GM18502 (cell line): ENCODE measurements around the gene EFNA5.

Source experiments
- ATAC-seq: cut with Tn5 transposase; IDR thresholded peaks from one replicate; pipeline ENCODE4 v1.9.1; 2021; ENCODE audit warnings: mild to moderate bottlenecking; ENCODE audit not compliant: unreplicated experiment, poor library complexity

The EFNA5 gene

DNA sequence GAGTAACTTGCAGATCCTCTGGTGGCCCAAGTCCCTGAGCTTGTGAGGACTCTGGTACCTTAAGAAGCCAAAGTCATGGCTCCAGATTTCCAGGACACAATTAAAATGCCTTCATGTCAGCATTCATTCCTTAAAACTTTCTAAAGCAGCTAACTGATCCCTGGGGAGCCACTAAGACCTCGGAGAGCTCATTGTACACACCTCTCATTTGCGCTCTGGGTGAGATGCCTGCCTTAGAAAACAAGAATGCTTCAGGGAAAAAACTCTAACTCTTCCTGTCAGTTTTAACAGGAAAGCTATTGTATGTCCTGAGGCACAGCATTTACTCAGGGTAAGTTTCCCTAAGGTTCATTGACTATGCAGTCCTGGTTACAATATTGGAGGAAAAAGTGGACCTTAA lies 285.0 kb downstream of the EFNA5 start:
- no peak for ATAC-seq

DNA sequence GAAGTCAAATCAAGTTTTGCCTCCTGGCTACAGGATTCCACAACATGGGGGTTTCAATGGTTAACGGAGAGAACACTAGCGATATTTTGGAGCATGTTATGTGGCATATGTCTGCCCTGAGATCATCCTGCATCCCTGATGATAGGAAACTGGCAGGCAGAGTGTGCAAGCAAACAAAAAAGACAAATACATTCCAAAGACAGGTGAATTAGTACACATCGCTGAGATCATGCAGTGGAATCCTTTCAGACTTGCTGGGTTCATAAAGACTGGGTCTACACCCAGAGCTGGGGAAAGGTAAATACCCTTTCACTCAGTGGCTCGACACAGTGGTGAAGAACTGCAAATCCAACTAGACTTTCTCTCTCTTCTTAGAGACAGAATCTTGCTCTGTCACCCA lies 286.5 kb downstream of the EFNA5 start:
- no peak for ATAC-seq

DNA sequence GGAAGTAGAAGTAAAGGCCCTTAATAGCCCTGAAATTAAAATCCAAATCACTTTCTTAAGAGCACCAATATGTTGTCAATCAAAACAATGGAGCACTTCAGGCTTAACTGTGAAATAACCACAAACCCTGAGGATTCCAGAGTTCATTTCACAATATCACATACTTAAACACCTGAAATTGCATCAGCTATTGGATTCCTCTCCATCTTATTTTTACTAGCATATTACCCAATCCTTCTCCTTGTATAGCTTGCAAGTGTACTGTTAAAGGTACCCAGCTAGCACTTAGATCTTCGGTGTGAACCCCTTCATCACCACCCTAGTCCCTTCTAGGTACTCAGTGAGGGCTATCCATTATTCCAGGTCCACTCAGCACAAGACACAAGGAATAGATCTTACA lies 287.3 kb downstream of the EFNA5 start:
- no peak for ATAC-seq

DNA sequence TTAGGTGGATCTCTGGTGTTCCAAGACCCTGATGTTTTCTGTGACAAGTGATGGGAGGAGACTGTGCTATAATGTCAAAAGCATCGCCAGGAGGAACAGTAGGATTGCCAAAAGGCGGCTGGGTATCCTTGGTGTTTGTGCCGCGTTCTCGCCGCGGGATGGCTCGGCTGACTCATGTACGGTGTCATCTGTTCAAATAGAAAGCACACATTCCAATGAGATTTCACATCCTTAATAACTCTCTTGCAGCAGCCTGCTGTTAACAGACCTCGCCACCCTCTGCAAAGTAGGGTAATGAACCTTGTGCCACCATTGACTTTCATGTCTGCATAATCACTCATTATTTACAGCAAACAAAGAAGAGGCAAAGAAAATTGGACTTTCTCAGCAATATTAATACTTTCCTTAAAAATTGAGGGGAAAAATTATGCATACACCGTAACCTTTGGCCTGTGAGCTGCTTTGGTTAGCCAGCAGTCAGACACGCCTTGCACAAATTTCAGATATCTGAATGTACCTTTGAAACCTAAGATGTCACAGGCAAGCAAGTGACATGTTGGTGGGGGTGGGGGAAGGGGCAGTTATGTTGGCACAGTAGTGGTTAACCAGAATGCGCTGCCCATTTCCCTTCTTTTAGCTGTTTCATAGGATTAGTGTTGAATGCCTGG lies 289.4 kb downstream of the EFNA5 start:
- no peak for ATAC-seq

DNA sequence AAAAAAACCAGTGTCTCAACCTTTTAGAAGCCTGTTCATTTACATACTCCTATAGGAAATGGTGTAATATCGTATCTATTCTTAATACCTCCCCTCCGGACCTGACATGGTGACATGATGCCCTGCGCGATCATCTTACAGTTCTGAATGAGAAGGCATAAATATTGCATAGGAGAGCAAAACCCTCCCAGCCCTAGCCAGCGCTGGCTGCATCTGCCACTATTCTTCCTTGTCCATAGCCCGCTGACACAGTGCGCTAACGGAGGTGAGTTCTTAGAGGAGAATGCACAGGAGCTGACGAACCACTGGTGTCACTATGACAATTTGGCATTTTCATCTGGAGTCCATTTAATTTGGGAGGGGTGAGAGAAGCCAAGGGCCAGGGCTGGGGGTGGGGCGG lies 290.1 kb downstream of the EFNA5 start:
- ATAC-seq: no peak

DNA sequence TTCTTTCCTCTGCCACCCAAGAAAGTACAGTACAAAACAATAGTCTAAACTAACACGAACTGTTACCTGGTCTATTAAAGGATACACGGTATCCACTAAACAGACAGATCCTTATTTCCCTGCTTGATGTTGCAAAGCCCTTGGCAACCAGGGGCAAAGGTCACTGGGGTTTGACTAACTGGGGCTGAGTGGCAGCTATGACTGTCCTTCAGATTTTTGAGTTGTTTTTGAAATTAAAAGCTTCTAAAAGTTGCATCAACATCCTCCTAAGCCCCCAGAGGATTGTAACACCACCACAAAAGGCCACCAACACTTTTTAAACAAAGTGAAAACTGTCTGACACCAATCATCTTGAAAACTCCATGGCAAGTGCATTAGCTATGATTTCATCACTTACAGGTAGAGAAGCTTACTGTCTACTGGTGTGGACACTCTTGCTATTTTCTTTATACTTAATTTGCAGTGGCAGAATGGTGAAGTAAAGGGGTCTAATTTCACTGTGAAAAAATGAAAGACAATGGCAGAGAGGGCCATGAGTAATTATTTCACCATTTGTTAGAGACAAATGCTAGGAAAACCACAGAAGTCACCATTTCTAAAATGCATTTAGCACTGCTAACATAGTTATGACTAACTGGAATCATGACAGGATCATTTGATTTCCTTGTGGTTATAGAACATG lies 292.4 kb downstream of the EFNA5 start:
- ATAC-seq: no peak

DNA sequence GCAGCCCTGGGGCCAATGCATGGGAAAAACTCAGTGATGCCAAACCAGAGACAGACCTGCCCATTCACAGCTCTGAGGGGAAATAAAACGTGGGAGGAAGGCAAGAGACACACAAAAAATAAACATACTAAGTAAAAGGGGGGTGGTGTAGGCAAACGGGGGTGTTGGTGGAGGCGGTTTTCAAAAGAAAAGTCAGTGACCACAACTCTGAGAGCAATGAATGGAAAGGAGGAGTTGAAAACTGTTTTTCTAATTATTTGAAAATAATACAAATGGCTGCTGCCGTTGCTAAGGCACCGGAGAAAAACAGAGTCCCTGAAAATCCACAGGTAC lies 293.5 kb downstream of the EFNA5 start:
- ATAC-seq: no peak

DNA sequence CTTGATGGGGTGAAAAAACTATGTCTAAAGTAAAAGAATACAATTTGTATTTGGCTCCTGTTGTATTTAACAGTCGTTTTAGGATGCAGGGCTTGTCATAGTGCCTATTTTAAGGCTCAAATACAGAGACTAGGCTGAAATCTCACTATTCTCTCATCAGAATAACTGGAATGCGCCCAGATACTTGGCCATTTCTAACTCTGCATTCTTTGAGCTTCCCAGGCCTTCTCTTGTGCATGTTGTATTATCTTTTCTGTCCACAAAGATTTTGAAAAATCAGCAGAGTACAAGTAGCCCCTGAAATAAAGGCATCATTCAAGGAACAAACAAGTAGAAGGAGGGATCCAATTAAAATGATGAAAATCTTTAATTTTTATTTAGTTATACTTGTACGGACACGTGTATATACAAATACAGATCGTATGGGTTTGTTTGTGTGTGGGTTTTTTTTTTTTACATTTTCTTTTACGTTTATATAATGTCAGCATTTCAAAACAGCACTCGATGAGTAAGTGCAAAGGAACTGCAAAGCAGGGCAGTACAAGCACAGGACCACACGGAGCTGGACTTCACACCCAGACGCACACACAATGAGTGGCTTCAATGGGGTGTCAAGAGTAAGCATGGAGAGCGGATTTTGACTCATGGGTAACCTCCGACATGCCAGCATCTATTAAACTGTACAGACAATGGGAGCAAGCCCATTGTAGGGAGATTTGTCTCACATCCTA lies 294.0 kb downstream of the EFNA5 start:
- no peak for ATAC-seq

DNA sequence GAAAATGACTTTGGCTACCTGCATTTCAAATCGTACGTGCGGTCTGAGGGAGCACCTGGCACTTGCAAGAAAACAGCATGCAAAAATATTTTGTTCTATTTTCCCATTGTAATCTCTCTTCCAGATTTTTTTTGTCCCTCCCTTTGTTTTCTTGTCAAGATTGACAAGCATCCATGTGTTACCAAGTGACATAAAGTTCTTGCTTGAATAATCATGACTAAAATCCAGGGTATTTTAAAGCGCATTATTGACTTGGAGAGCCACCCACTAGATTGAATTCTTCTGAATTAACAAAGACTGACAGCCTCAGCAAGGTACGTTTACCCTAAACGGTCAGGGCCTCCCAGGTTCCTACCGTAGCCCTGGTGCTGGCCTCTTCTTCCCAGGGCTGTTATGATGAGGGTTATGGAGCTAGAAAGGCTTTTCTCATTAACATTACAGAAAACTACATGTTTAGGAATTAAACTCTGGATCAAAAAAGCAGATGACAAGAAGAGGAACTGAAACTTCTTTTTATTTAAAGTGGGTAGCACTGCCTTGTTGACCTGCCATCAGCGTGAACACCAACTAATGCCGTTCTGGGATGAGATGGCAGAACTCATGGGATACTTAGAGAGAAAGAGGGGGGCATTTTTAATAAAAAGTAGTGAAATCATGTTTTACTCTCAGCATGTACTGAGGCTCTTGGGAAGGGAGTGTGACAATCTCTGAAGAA lies 297.0 kb downstream of the EFNA5 start:
- ATAC-seq: peak; percentile 70

DNA sequence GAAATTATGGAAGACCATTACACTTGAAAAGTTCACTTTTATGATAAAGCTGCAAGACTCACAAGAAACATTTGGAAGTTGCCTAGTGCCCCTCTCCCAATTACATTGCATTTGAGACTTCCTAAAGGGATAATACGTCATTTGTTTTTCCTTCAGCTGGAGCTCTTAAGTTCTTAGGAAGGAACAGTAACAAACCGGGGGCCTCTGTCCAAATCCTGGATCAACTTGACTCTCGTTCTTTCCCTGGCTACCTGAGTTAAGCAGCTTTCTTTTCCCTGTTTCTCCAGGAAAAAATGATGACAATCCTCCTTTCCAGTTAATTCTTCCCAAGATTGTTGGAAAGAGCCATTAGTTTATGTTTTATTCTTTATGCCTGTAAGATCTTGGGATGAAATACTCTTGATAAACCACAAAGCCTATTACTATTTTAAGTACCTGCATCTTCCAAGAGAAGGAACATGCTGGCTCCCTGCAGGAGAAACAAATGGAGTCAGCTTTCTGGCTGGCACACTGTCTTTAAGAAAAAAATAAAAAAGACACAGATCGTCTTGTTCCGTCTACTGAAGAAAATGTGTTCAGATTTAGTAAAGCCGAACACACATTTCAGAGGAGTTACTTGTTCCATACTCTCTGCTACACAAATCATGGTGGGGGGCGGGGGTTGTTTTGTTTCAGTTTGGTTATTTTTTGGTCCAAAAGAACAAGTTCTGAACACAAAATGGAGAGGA lies 297.9 kb downstream of the EFNA5 start:
- no peak for ATAC-seq

DNA sequence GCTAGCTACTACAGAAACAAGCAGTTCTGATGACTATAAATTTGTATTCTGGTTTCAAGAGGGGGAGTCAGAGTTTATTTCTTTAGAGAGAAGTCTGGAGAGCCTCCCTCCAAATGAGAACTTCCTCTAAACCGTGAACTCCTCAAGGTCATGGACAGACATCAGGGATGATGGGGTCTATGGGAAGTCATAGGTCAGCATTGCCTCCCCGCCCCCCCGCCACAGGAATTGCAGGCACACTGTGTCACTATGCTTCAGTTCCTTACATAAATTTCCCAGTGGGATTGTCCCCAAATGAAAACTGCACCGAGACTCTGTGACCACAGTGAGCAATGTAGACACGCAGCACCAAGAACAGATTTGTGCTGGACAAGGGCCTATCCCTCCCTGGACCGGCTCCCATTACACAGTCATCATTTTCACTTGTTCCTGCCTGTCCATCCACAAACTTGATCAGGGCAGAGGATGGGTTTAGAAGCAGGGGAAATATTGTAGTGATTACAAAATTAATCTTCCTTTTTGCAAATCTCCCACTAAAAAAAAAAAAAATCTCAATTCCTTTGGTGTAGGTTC lies 300.3 kb downstream of the EFNA5 start:
- no peak for ATAC-seq

DNA sequence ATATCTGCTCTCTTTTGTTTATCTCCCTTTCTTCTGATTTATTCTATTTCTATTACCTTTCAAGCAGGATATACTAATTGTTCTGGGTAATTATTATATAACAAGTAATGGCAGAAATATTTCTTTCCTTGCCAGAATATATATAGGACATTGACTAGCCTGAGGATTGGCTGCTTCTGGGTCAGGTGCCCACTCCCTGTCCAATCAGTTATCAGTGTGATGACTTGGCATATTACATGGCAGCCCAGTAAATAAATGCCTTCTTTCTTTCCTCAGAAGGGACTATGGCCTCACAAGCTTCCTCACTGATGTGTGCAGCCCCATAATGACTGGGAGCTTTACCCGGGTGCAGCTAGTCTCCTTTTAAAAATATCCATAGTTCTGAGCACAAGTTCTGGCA lies 301.1 kb downstream of the EFNA5 start:
- ATAC-seq: no peak

DNA sequence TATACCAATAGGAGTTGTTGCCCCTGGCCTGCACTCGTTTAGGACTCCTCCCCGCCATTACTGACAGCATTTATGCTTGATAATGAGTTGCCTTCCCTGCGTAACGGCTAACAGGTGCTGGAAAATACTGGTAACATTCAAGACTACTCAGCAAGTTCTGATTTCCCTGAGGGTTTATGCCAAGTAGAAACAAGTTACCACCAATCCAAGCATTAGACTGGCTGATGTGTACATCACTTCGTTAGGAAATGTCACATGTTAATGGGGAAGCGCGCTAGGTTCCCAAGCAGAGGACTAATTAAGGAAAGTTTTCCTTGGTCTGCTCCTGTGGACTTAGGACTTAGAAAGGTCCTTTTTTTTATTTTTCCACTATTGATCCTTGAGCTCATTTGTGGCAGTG lies 302.1 kb downstream of the EFNA5 start:
- no peak for ATAC-seq

DNA sequence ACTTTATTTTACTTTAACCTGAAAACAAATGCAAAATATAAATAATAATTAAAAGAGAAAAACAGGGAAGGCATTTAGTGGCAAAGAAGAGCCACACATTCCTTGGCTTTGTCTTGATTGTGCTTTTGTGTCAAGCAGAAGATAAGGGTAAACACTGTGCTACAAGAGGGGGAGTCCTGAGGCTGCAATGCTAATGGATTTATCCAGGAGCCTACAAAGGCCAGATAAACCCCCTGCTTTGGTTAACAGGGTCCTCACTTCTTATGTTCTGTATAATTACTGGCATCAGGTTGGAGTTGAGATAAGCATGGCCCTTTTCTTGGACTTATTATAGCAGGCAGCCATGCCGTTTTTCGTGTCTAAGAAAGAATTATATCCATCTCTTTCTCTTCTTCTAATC lies 302.8 kb downstream of the EFNA5 start:
- no peak for ATAC-seq

DNA sequence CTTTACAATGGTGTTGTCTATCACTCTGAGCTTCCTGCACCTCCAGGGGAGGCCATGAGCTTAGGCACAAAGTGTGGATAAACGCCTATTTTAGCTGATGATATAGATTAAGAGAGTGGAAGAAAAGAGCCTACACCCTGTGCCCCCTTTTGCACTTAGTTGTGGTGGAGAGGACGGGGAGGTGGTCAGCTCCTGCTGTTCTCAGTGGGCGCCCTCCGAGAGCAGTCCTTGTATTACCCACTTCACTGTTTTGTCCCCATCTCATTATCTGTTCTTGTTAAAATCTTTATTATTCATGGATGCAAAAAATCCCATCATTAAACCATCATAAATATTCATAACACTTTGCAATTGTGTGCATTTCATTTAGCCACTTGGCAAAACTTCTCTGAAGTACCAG lies 303.3 kb downstream of the EFNA5 start:
- no peak for ATAC-seq

DNA sequence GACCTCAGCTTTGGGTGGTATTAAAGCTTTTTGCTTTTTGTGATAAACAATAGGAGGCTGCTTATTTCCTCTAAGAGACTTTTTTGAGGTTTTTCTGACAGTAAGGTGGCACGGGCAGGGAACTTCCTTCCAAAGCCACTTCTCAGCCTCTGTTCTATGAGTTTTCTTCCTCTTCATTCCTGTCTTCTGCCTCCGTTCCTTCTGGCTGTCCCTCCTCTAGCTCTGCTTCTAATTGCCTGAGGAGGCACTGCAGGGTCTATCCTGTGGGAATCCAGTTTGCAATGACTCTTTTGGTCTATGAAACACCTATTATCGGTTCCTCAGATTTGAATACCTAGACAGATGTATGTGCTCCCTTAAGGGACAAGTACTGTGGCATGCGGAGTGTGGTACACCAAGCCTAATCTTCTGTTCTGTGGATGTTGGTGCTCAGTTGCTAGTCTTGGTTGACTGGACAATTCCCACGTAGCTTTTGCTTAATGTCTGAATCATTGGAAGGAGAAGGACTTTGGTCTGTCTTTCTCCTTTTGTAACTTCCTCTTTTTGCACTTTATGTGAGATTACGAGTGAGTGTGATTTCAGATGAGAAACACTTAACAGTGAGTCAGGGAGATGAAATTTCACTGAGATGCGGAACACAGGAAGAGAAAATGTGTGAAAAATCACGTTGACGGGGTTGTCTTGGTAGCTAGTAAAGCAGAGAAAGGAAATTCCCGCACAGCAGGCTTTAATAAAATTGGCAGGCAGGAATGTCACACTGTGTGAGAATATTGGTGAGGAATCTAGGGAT lies 305.2 kb downstream of the EFNA5 start:
- peak; percentile 73 for ATAC-seq

DNA sequence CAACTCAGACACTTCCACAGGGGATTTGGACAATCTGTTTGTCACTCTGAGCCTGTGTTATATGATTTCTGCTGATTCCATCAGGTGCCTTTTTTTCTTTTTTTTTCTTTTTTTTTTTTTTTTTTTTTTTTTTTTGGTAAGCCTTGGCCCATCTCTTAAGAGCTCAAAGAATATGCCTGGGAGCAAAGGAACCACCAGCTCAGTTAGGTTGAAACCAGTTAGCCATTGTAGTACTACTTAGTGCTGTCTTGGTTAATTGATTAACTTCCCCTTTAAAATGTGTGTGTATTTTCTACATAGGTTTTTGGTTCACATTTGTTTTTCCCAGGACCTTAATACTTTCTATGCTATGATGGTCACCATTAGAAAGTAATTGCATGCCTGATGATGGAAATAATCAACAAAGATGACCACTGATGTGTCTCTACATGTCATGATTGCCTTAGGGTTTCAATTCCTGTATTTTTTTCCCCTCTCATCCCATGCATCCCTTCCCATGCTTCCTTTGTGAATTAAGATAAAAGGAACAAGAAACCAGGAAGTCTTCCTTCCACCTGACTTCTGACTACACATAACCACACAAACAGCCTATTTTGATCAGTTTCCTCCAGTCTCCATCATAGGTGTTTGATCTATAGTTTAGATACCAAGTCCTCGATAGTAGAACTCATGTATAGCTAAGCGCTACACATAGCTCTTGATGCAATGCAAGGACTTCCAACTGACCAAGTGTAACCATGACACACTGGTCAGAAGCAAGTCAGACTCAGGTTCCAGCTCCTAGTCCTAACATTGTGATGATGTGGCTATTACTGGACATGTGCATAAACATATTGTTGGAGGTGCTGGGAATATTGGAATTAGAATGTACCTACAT lies 306.1 kb downstream of the EFNA5 start:
- ATAC-seq: peak; percentile 33

DNA sequence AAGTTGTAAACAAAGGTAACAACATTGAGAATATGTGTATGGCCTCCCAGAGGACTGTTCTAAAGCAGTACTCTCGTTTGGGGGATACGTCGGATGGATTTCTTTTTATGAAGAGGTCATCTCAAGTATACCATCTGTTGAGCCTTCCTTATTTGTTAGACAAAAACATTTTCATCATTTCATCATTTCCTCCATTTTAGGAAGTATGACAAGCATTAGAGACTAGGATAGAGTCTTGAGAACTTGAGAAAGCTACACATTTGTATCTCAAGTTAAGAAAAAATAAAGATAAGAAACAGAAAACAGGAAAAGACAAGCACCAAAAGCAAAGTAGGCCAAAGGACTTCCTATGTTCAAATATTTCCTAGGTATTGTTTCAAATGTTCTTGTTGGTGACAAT lies 307.0 kb downstream of the EFNA5 start:
- ATAC-seq: no peak
